H9 (cell line): ENCODE results near the gene RAB15. TPM values are rescaled to one million over a fixed set of nuclear protein-coding genes. Genes with fewer than 3 reads are reported as not detected.

Experiments
- DNase-seq: peaks from one replicate; pipeline ENCODE4 v3.0.0-alpha.2; 2017
- H2AFZ ChIP-seq: one replicate; pipeline ENCODE4 v1.6.1; 2013; ENCODE audit warnings: mild to moderate bottlenecking, low read length, control low read depth, moderate library complexity
- H2AK5ac ChIP-seq: 2 replicates; pipeline ENCODE4 v1.6.1; 2013; ENCODE audit warnings: low read length, control low read depth, mixed read lengths; ENCODE audit not compliant: insufficient read length
- H2BK120ac ChIP-seq: one replicate; pipeline ENCODE4 v1.6.1; 2013; ENCODE audit warnings: low read depth, mild to moderate bottlenecking, low read length, control low read depth, inconsistent platforms; ENCODE audit not compliant: poor library complexity, severe bottlenecking
- H2BK12ac ChIP-seq: 2 replicates; pipeline ENCODE4 v1.6.1; 2013; ENCODE audit warnings: low read length, control low read depth, mixed read lengths, low read depth; ENCODE audit not compliant: insufficient read length
- H2BK15ac ChIP-seq: 2 replicates; pipeline ENCODE4 v1.6.1; 2013; ENCODE audit warnings: low read depth, low read length, control low read depth
- H2BK20ac ChIP-seq: one replicate; pipeline ENCODE4 v1.6.1; 2013; ENCODE audit warnings: low read depth, mild to moderate bottlenecking, low read length, control low read depth, inconsistent platforms; ENCODE audit not compliant: poor library complexity, severe bottlenecking
- H2BK5ac ChIP-seq: 2 replicates; pipeline ENCODE4 v1.6.1; 2013; ENCODE audit warnings: low read length, control low read depth, mixed read lengths; ENCODE audit not compliant: insufficient read length
- H3K14ac ChIP-seq: 2 replicates; pipeline ENCODE4 v1.6.1; 2013; ENCODE audit warnings: low read length, control low read depth; ENCODE audit not compliant: insufficient read depth
- H3K18ac ChIP-seq: 2 replicates; pipeline ENCODE4 v1.6.1; 2013; ENCODE audit warnings: low read depth, mild to moderate bottlenecking, mixed read lengths, low read length, control low read depth; ENCODE audit not compliant: insufficient read length
- H3K23ac ChIP-seq: 2 replicates; pipeline ENCODE4 v1.6.1; 2013; ENCODE audit warnings: low read length, control low read depth, mixed read lengths, low read depth; ENCODE audit not compliant: insufficient read length
- H3K23me2 ChIP-seq: 2 replicates; pipeline ENCODE4 v1.6.1; 2013; ENCODE audit warnings: low read depth, mild to moderate bottlenecking, mixed read lengths, low read length, control low read depth; ENCODE audit not compliant: insufficient read length, poor library complexity, severe bottlenecking
- H3K27ac ChIP-seq: 2 replicates; pipeline ENCODE4 v1.5.1; 2013; ENCODE audit warnings: low read length, control low read depth, mixed read lengths, low read depth; ENCODE audit not compliant: insufficient read length
- H3K27me3 ChIP-seq: 2 replicates; pipeline ENCODE4 v1.6.1; 2013; ENCODE audit warnings: low read length, control low read depth, inconsistent platforms; ENCODE audit not compliant: insufficient read depth
- H3K4ac ChIP-seq: 2 replicates; pipeline ENCODE4 v1.6.1; 2013; ENCODE audit warnings: low read depth, mild to moderate bottlenecking, control low read depth, inconsistent platforms, low read length, moderate library complexity
- H3K4me1 ChIP-seq: 2 replicates; pipeline ENCODE4 v1.6.1; 2013; ENCODE audit warnings: low read length, control low read depth, inconsistent platforms; ENCODE audit not compliant: insufficient read depth
- H3K4me2 ChIP-seq: 2 replicates; pipeline ENCODE4 v1.6.1; 2013; ENCODE audit warnings: low read length, control low read depth, mixed read lengths; ENCODE audit not compliant: insufficient read length, insufficient read depth
- H3K56ac ChIP-seq: 2 replicates; pipeline ENCODE4 v1.6.1; 2013; ENCODE audit warnings: low read depth, mild to moderate bottlenecking, mixed read lengths, low read length, control low read depth; ENCODE audit not compliant: insufficient read length
- H3K79me1 ChIP-seq: 2 replicates; pipeline ENCODE4 v1.6.1; 2013; ENCODE audit warnings: low read depth, mild to moderate bottlenecking, moderate library complexity, low read length, control low read depth, inconsistent platforms; ENCODE audit not compliant: insufficient read depth, poor library complexity, severe bottlenecking
- H3K79me2 ChIP-seq: 2 replicates; pipeline ENCODE4 v1.6.1; 2013; ENCODE audit warnings: low read length, control low read depth, inconsistent platforms; ENCODE audit not compliant: insufficient read depth
- H3K9ac ChIP-seq: 2 replicates; pipeline ENCODE4 v1.6.1; 2013; ENCODE audit warnings: low read length, control low read depth, mixed read lengths; ENCODE audit not compliant: insufficient read length; ENCODE audit errors: extremely low read depth
- H3K9me3 ChIP-seq: one replicate; pipeline ENCODE4 v1.6.1; 2013; ENCODE audit warnings: low read depth, low read length, inconsistent platforms; ENCODE audit not compliant: control insufficient read depth
- H3T11ph ChIP-seq: one replicate; pipeline ENCODE4 v1.6.1; 2013; ENCODE audit warnings: mild to moderate bottlenecking, low read length, control low read depth, inconsistent platforms
- H4K20me1 ChIP-seq: one replicate; pipeline ENCODE4 v1.6.1; 2013; ENCODE audit not compliant: control insufficient read depth, insufficient read length, insufficient read depth
- H4K5ac ChIP-seq: 2 replicates; pipeline ENCODE4 v1.6.1; 2013; ENCODE audit warnings: low read depth, mild to moderate bottlenecking, mixed read lengths, low read length, control low read depth; ENCODE audit not compliant: insufficient read length
- H4K8ac ChIP-seq: replicated peaks from 2 replicates; pipeline ENCODE4 v1.6.1; 2013; ENCODE audit warnings: low read length, control low read depth, mixed read lengths, low read depth; ENCODE audit not compliant: insufficient read length
- H4K91ac ChIP-seq: 2 replicates; pipeline ENCODE4 v1.6.1; 2013; ENCODE audit warnings: low read depth, mild to moderate bottlenecking, moderate library complexity, mixed read lengths, low read length, control low read depth; ENCODE audit not compliant: insufficient read length
- H3K27ac Mint-ChIP-seq, 3 experiments: 2 replicates in 2 of 3; 3 replicates in 1 of 3; pipeline ENCODE4 v1.8.0; 2020 to 2021; ENCODE audit warnings: mixed read lengths in 3 of 3, mild to moderate bottlenecking in 1 of 3, moderate library complexity in 1 of 3
- H3K27me3 Mint-ChIP-seq: 2 replicates; pipeline ENCODE4 v1.8.0; 2021; ENCODE audit warnings: low read depth, mild to moderate bottlenecking, moderate library complexity, mixed read lengths
- H3K36me3 Mint-ChIP-seq, 3 experiments: 2 replicates in 2 of 3; 3 replicates in 1 of 3; pipeline ENCODE4 v1.8.0; 2020 to 2021; ENCODE audit warnings: low read depth in 3 of 3, mixed read lengths in 3 of 3; ENCODE audit not compliant: insufficient read depth in 1 of 3
- H3K4me1 Mint-ChIP-seq, 2 experiments: 2 replicates each; pipeline ENCODE4 v1.8.0; 2020; ENCODE audit warnings: mixed read lengths in 2 of 2
- H3K4me3 Mint-ChIP-seq, 2 experiments: 2 replicates in 1 of 2; 3 replicates in 1 of 2; pipeline ENCODE4 v1.8.0; 2020 to 2021; ENCODE audit warnings: mild to moderate bottlenecking in 2 of 2, mixed read lengths in 2 of 2, moderate library complexity in 1 of 2
- H3K9me3 Mint-ChIP-seq, 2 experiments: 2 replicates in 1 of 2; 3 replicates in 1 of 2; pipeline ENCODE4 v1.8.0; 2020; ENCODE audit warnings: mild to moderate bottlenecking in 2 of 2, mixed read lengths in 2 of 2, moderate library complexity in 1 of 2
- CTCF ChIP-seq: fragments of 200-600 bp; sonication (generic); conservative IDR thresholded peaks from 3 replicates; pipeline ENCODE4 v1.8.0; 2021; ENCODE audit warnings: antibody characterized with exemption, mild to moderate bottlenecking
- WGBS: extraction: QIAGEN DNeasy Blood & Tissue Kit; methylation state at CpG from one replicate; pipeline ENCODE4 v1.1.7; 2013; ENCODE audit warnings: missing lambda C conversion rate, low lambda C conversion rate, mixed read lengths; ENCODE audit not compliant: insufficient read length; ENCODE audit errors: extremely low coverage; 5-methylcytosine and 5-hydroxymethylcytosine counted together
- total RNA-seq: library from RNA; stranded (reverse); gene quantifications from 2 replicates; pipeline ENCODE4 v1.2.1, GENCODE V29; 2021

The RAB15 gene
- total RNA-seq, 1 experiment from 2014 or later = 54.3 TPM

GRCh38 chr14:64974563-64974962, 2.4 kb upstream of the RAB15 start:
- Mint-ChIP-seq H3K27ac (peak overlapping the region; percentile 79 to 93 (median 91); a peak in 6 of 7 replicates), H3K9me3 (no peaks in the 10 kb centered on the region), H3K4me3 (peak overlapping the region; percentile 28 to 33; a peak in 3 of 5 replicates), H3K27me3 (peaks cover 32% of the 10 kb centered on the region), H3K4me1 (peaks cover 47 to 59% of the 10 kb centered on the region in 2 experiments), H3K36me3 (0 out of 7 replicates have a peak, but pooled peaks cover 0 to 2% (median 0%) of the 10 kb centered on the region in 3 experiments)
- no peaks in the 10 kb centered on the region for H3K79me1 ChIP-seq
- H2BK120ac ChIP-seq = no peak overlapping the region
- H3K4ac ChIP-seq = no peak overlapping the region
- no peak overlapping the region for H4K5ac ChIP-seq
- no peaks in the 10 kb centered on the region for H4K20me1 ChIP-seq
- no peak overlapping the region for H2AFZ ChIP-seq
- H4K8ac ChIP-seq = no peak overlapping the region
- no peak overlapping the region for H3K9ac ChIP-seq
- H3K18ac ChIP-seq = no peak overlapping the region
- peak overlapping the region; percentile 86 for H3K27ac ChIP-seq
- no peak overlapping the region for H2BK12ac ChIP-seq
- H2BK20ac ChIP-seq = no peak overlapping the region
- H2AK5ac ChIP-seq = no peak overlapping the region
- H3K14ac ChIP-seq = no peak overlapping the region
- peaks cover 19% of the 10 kb centered on the region; the same call in 1 of the 2 replicates for H3K4me1 ChIP-seq
- H3K4me2 ChIP-seq = peak overlapping the region; percentile 8
- WGBS = no CpG with 5 or more reads among the region's 8 CpGs
- no peak overlapping the region for H3K56ac ChIP-seq
- no peak overlapping the region for H2BK5ac ChIP-seq
- H4K91ac ChIP-seq = no peak overlapping the region
- H3K27me3 ChIP-seq = no peaks in the 10 kb centered on the region
- no peak overlapping the region for H3T11ph ChIP-seq
- no peak overlapping the region for H3K23ac ChIP-seq
- peak; percentile 79 for DNase-seq
- TF ChIP-seq CTCF = no peak
- H3K9me3 ChIP-seq = no peaks in the 10 kb centered on the region
- H2BK15ac ChIP-seq = no peak overlapping the region
- H3K23me2 ChIP-seq = no peaks in the 10 kb centered on the region
- no peaks in the 10 kb centered on the region; the same call in 1 of the 2 replicates for H3K79me2 ChIP-seq
